HUES48 (cell line): Measurements from ENCODE around the gene GALE.
"Not testable (repeated sequence)": the region's sequence is repeated elsewhere in the genome, so short reads cannot be mapped to it uniquely, and the experiment has no call there.

Source experiments
- H3K27ac ChIP-seq: one replicate; pipeline ENCODE4 v1.7.0; 2013; ENCODE audit warnings: low read depth, low read length, inconsistent platforms
- H3K27me3 ChIP-seq: 2 replicates; pipeline ENCODE4 v1.6.1; 2013; ENCODE audit warnings: mild to moderate bottlenecking, low read length; ENCODE audit not compliant: control insufficient read depth, insufficient read depth
- H3K36me3 ChIP-seq: 2 replicates; pipeline ENCODE4 v1.6.1; 2013; ENCODE audit warnings: low read length; ENCODE audit not compliant: control insufficient read depth, insufficient read depth
- H3K4me1 ChIP-seq: 2 replicates; pipeline ENCODE4 v1.6.1; 2013; ENCODE audit warnings: mild to moderate bottlenecking, low read length; ENCODE audit not compliant: control insufficient read depth, insufficient read depth
- H3K4me3 ChIP-seq: 2 replicates; pipeline ENCODE4 v1.5.1; 2013; ENCODE audit warnings: mild to moderate bottlenecking, low read depth, low read length
- H3K9ac ChIP-seq: 2 replicates; pipeline ENCODE4 v1.6.1; 2013; ENCODE audit warnings: mild to moderate bottlenecking, low read depth, low read length, moderate library complexity
- H3K9me3 ChIP-seq: 2 replicates; pipeline ENCODE4 v1.6.1; 2013; ENCODE audit warnings: low read length; ENCODE audit not compliant: control insufficient read depth, insufficient read depth

The GALE gene

DNA sequence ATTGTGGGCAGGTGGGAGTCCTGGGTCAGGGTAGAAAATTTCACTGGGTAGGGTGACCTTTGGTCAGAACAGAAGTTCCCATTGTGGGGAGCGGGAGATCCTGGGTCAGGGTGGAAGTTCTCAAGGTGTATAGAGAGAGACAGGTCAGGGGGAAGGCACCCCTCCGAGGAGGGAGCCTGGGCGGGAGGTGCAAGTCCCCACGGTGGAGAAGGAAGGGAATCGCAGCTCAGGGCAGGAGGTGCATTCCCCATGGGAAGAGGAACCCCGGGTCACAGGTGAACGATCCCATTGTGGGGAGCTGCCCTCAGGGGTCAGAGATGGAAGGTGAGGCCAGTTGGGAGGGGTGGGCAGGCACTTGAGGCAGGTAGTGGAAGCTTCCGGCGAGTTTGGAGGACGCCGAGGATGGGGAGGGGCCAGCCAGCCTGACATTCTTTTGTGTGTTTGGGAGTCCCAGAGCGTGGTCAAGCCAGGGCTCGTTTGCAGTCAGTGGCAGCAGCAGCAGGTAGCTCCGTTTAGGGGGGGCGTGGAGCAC lies 9.0 kb downstream of the GALE start:
- peak overlapping the region; percentile 79 for H3K27ac ChIP-seq
- H3K9ac ChIP-seq = no peak overlapping the region
- H3K9me3 ChIP-seq = no peaks in the 10 kb centered on the region
- no peaks in the 10 kb centered on the region for H3K27me3 ChIP-seq
- H3K36me3 ChIP-seq = peaks cover 45% of the 10 kb centered on the region
- H3K4me3 ChIP-seq = peak overlapping the region; percentile 85
- peaks cover 10% of the 10 kb centered on the region for H3K4me1 ChIP-seq

GRCh38 chr1:23790696-23791515 lies 9.6 kb downstream of the GALE start, which contains the start of gene LYPLA2:
Gene LYPLA2, plus strand, starts transcription at chr1:23791145. Its CDS starts 1,538 bp downstream, at chr1:23792683.
- H3K27me3 ChIP-seq = no peaks in the 10 kb centered on the region
- H3K36me3 ChIP-seq = peaks cover 47% of the 10 kb centered on the region
- no peaks in the 10 kb centered on the region for H3K9me3 ChIP-seq
- H3K4me3 ChIP-seq = peak within 1 kb of the TSS; percentile 85
- H3K27ac ChIP-seq = peak within 1 kb of the TSS; percentile 79
- no peak within 1 kb of the TSS for H3K9ac ChIP-seq
- H3K4me1 ChIP-seq = peaks cover 10% of the 10 kb centered on the region

- H3K4me1 ChIP-seq = peaks cover 10% of the 10 kb centered on the region
- peaks cover 48% of the 10 kb centered on the region for H3K36me3 ChIP-seq
- H3K9ac ChIP-seq = no peak overlapping the region
- H3K27me3 ChIP-seq = no peaks in the 10 kb centered on the region
- no peak overlapping the region for H3K27ac ChIP-seq
- H3K9me3 ChIP-seq = no peaks in the 10 kb centered on the region
- H3K4me3 ChIP-seq = no peak overlapping the region
Observed at GRCh38 chr1:23788695-23789094, 11.9 kb downstream of the GALE start.

DNA sequence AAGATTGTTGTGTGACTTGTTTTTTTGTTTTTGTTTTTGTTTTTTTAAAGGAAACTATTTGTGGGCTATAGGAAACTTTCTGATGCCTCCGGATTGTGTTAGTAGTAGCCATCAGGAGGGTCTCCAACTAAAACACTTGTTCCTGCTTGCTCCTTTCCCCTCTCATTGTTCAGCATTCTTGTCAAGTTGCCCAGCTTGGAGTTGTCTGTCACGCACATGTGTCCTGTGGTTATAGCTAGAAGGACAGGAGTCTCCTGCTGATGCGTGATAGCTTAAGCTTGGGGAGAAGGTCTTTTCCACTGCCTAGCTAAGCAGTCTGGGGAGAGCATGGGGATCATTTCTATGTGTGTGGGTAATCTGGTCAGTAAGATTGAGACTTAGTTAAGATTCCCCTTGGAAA lies 12.9 kb downstream of the GALE start:
- H3K9me3 ChIP-seq = no peaks in the 10 kb centered on the region
- peaks cover 10% of the 10 kb centered on the region for H3K4me1 ChIP-seq
- H3K4me3 ChIP-seq = no peak overlapping the region

GRCh38 chr1:23784846-23785245 lies 15.7 kb downstream of the GALE start:
- Histone ChIP-seq H3K36me3 (peaks cover 62% of the 10 kb centered on the region), H3K9me3 (no peaks in the 10 kb centered on the region), H3K4me3 (no peak overlapping the region), H3K9ac (no peak overlapping the region), H3K4me1 (no peaks in the 10 kb centered on the region), H3K27me3 (no peaks in the 10 kb centered on the region), H3K27ac (no peak overlapping the region)

More for the DNA sequence above, 12.9 kb downstream of the GALE start:
- no peak overlapping the region for H3K9ac ChIP-seq
- peaks cover 40% of the 10 kb centered on the region for H3K36me3 ChIP-seq
- no peak overlapping the region for H3K27ac ChIP-seq
- no peaks in the 10 kb centered on the region for H3K27me3 ChIP-seq

DNA sequence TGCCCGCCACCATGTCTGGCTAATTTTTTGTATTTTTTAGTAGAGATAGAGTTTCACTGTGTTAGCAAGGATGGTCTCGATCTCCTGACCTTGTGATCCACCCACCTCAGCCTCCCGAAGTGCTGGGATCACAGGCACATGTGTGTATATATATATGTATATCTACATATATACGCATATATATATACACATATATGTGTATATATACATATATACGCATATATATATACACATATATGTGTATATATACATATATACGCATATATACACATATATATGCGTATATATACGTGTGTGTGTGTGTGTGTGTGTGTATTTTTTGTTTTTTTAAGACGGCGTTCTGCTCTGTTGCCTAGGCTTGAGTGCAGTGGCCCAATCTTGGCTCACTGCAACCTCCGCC lies 17.4 kb downstream of the GALE start:
- not testable (repeated sequence) for H3K9ac ChIP-seq, H3K9me3 ChIP-seq, H3K27ac ChIP-seq, H3K27me3 ChIP-seq, H3K4me3 ChIP-seq, H3K4me1 ChIP-seq
- H3K36me3 ChIP-seq = peaks cover 67% of the 10 kb centered on the region

GRCh38 chr1:23779826-23780371 lies 20.7 kb downstream of the GALE start:
- Histone ChIP-seq H3K27me3 (no peaks in the 10 kb centered on the region), H3K27ac (no peak overlapping the region), H3K9me3 (no peaks in the 10 kb centered on the region), H3K4me1 (peaks cover 10% of the 10 kb centered on the region; the same call in 1 of the 2 replicates), H3K9ac (no peak overlapping the region), H3K36me3 (peaks cover 36% of the 10 kb centered on the region), H3K4me3 (no peak overlapping the region)

DNA sequence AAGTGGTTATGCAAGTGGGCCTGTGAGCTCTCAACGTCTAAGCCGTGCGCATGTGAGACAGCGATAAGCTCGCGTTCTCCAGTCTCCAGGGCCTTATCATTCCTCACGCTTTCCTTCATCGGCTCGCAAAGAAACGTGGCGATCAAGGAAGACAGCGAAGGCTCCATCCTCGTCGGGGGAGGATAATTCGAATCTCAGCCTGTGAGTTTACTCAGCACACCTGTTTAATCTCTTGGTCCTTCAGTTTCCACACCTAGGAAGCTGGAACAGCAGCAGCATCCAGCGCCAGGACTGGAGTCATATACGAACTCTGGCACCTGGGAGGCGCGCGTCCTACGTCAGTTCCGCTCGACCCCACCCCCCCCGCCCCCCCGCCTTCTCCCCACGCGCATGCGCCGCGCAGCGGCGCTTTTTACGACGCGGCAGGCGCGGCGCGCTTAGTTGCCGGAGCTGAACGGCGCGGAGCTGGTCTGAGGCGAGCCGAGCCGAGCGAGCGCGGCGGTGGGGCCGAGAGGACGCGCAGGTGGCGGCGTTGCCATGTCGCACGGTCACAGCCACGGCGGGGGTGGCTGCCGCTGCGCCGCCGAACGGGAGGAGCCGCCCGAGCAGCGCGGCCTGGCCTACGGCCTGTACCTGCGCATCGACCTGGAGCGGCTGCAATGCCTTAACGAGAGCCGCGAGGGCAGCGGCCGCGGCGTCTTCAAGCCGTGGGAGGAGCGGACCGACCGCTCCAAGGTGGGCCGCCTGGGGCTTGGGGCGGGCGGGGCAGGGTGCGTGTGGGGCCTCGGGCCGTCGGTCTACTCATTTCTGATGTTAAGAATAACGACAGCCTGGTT lies 22.4 kb downstream of the GALE start, which contains the start of gene PITHD1:
PITHD1 (plus strand) TSS at position 440 of the 836 bp plus-strand sequence; CDS start at position 538, 98 bp downstream.
- peak within 1 kb of the TSS; percentile 92 for H3K4me3 ChIP-seq
- H3K27ac ChIP-seq = peak within 1 kb of the TSS; percentile 77
- peaks cover 10% of the 10 kb centered on the region; the same call in 1 of the 2 replicates for H3K4me1 ChIP-seq
- peak within 1 kb of the TSS; percentile 83 for H3K9ac ChIP-seq
- no peaks in the 10 kb centered on the region for H3K27me3 ChIP-seq
- H3K36me3 ChIP-seq = peaks cover 28% of the 10 kb centered on the region
- H3K9me3 ChIP-seq = no peaks in the 10 kb centered on the region

GRCh38 chr1:23776217-23776616 lies 24.3 kb downstream of the GALE start:
- Histone ChIP-seq H3K9me3 (no peaks in the 10 kb centered on the region), H3K9ac (no peak overlapping the region), H3K27ac (no peak overlapping the region), H3K4me3 (no peak overlapping the region), H3K36me3 (peaks cover 24% of the 10 kb centered on the region), H3K27me3 (no peaks in the 10 kb centered on the region), H3K4me1 (peaks cover 10% of the 10 kb centered on the region; the same call in 1 of the 2 replicates)

DNA sequence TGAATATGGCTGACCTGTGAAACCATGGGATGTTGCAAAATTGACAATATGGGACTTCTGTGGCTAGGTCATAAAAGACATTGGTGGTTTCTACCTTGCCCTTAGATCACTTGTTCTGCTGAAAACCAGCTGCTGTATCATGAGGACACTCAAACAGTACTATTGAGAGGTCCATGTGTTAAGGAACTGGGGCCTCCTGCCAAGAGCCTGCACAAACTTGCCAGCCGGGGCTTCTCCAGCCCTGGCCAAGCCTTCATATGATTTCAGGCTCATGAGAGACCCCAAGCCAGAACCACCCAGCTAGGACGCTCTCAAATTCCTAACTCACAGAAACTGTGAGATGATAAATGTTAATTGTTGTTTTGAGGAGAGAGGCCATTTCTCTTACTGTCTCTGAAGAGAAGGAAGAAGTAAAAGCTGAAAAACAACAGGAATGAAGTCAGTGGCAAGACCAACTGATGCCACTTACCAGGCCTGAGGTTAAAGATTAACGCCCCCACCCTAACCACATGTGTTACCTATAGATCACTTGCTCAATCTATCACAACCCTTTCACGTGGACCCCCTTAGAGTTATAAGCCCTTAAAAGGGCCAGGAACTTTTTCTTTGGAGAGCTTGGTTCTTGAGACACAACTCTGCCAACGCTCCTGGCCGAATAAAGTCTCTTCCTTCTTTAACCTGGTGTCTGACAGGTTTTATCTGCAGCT lies 26.2 kb downstream of the GALE start:
- Histone ChIP-seq H3K27ac (no peak overlapping the region), H3K9ac (no peak overlapping the region), H3K27me3 (no peaks in the 10 kb centered on the region), H3K36me3 (peaks cover 8% of the 10 kb centered on the region; the same call in 1 of the 2 replicates), H3K4me3 (no peak overlapping the region), H3K9me3 (no peaks in the 10 kb centered on the region), H3K4me1 (peaks cover 6% of the 10 kb centered on the region; the same call in 1 of the 2 replicates)
